Neural crest cell (in vitro differentiated cells): Measurements from ENCODE around the gene CRHR2. TPM values are rescaled to one million over a fixed set of nuclear protein-coding genes. Genes with fewer than 3 reads are reported as not detected.
A peak's percentile ranks its signal among the peaks of the same experiment; 100 is the strongest.

Experiments
- DNase-seq: peaks from one replicate; pipeline ENCODE4 v3.0.0; 2021; ENCODE audit warnings: low read depth, mixed read lengths, low spot score
- H3K27ac Mint-ChIP-seq: one replicate; pipeline ENCODE4 v1.8.0; 2021; ENCODE audit warnings: mild to moderate bottlenecking, mixed read lengths; ENCODE audit not compliant: unreplicated experiment
- H3K27me3 Mint-ChIP-seq: 2 replicates; pipeline ENCODE4 v1.8.0; 2021; ENCODE audit warnings: low read depth, mild to moderate bottlenecking, mixed read lengths
- H3K36me3 Mint-ChIP-seq: 2 replicates; pipeline ENCODE4 v1.8.0; 2021; ENCODE audit warnings: low read depth, mild to moderate bottlenecking, mixed read lengths
- H3K4me1 Mint-ChIP-seq: 2 replicates; pipeline ENCODE4 v1.8.0; 2021; ENCODE audit warnings: mixed read lengths
- H3K4me3 Mint-ChIP-seq: one replicate; pipeline ENCODE4 v1.8.0; 2021; ENCODE audit warnings: mild to moderate bottlenecking, mixed read lengths
- H3K9me3 Mint-ChIP-seq: 2 replicates; pipeline ENCODE4 v1.8.0; 2021; ENCODE audit warnings: mixed read lengths
- total RNA-seq: library from RNA; stranded (reverse); gene quantifications from 2 replicates; pipeline ENCODE4 v1.2.1, GENCODE V29; 2021
- TF ChIP-seq, protein P1 (sequence below): fragments of 200-600 bp; sonication (generic); conservative IDR thresholded peaks from 2 replicates; pipeline ENCODE4 v1.5.0; 2021; ENCODE audit warnings: antibody characterized with exemption, mild to moderate bottlenecking

The CRHR2 gene
- total RNA-seq, 1 donor from 2014 or later = not detected

- Mint-ChIP-seq H3K36me3 (no peaks in the 10 kb centered on the region), H3K27me3 (peaks cover 3% of the 10 kb centered on the region), H3K4me1 (peaks cover 3% of the 10 kb centered on the region), H3K9me3 (peaks cover 7% of the 10 kb centered on the region), H3K4me3 (no peak overlapping the region), H3K27ac (no peak overlapping the region)
- DNase-seq = no peak
- TF ChIP-seq, protein P1, sequence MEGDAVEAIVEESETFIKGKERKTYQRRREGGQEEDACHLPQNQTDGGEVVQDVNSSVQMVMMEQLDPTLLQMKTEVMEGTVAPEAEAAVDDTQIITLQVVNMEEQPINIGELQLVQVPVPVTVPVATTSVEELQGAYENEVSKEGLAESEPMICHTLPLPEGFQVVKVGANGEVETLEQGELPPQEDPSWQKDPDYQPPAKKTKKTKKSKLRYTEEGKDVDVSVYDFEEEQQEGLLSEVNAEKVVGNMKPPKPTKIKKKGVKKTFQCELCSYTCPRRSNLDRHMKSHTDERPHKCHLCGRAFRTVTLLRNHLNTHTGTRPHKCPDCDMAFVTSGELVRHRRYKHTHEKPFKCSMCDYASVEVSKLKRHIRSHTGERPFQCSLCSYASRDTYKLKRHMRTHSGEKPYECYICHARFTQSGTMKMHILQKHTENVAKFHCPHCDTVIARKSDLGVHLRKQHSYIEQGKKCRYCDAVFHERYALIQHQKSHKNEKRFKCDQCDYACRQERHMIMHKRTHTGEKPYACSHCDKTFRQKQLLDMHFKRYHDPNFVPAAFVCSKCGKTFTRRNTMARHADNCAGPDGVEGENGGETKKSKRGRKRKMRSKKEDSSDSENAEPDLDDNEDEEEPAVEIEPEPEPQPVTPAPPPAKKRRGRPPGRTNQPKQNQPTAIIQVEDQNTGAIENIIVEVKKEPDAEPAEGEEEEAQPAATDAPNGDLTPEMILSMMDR = no peak
Measured at GRCh38 chr7:30710669-30711068, 28.4 kb upstream of the CRHR2 start.

- Mint-ChIP-seq H3K4me3 (no peak overlapping the region), H3K27me3 (peaks cover 2% of the 10 kb centered on the region), H3K36me3 (no peaks in the 10 kb centered on the region), H3K9me3 (no peaks in the 10 kb centered on the region), H3K27ac (no peak overlapping the region), H3K4me1 (peaks cover 3% of the 10 kb centered on the region)
- TF ChIP-seq, protein P1 = no peak
- no peak for DNase-seq
Measured at GRCh38 chr7:30709549-30709948, 27.3 kb upstream of the CRHR2 start.

GRCh38 chr7:30708983-30709382, 26.7 kb upstream of the CRHR2 start:
- no peak overlapping the region for H3K4me3 Mint-ChIP-seq
- no peaks in the 10 kb centered on the region for H3K27me3 Mint-ChIP-seq
- no peaks in the 10 kb centered on the region for H3K9me3 Mint-ChIP-seq
- H3K36me3 Mint-ChIP-seq = no peaks in the 10 kb centered on the region
- H3K27ac Mint-ChIP-seq = no peak overlapping the region
- DNase-seq = no peak
- peaks cover 3% of the 10 kb centered on the region for H3K4me1 Mint-ChIP-seq
- TF ChIP-seq, protein P1 = no peak

DNA sequence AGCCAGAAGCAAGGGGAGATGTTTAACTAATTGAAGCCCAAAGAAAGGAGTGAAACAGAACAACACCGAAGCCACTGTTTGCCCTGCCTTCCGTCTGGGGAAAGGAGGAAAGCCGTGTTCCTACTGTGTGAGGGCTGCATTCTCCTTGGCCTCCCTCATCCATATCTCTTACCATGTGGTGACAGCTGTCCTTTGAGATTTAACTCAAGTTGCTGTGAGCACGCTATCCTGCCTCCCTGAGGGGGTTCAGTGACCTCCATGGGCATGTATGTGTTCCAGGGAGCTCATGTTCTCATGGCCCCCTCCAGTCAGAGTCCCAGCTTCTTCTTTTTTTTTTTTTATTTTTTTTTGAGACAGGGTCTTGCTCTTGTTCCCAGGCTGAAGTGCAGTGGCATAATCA, 26.2 kb upstream of the CRHR2 start:
- Mint-ChIP-seq H3K27me3 (no peaks in the 10 kb centered on the region), H3K27ac (no peak overlapping the region), H3K36me3 (no peaks in the 10 kb centered on the region), H3K4me1 (peaks cover 3% of the 10 kb centered on the region), H3K9me3 (no peaks in the 10 kb centered on the region), H3K4me3 (no peak overlapping the region)
- no peak for DNase-seq
- TF ChIP-seq, protein P1 = no peak

DNA sequence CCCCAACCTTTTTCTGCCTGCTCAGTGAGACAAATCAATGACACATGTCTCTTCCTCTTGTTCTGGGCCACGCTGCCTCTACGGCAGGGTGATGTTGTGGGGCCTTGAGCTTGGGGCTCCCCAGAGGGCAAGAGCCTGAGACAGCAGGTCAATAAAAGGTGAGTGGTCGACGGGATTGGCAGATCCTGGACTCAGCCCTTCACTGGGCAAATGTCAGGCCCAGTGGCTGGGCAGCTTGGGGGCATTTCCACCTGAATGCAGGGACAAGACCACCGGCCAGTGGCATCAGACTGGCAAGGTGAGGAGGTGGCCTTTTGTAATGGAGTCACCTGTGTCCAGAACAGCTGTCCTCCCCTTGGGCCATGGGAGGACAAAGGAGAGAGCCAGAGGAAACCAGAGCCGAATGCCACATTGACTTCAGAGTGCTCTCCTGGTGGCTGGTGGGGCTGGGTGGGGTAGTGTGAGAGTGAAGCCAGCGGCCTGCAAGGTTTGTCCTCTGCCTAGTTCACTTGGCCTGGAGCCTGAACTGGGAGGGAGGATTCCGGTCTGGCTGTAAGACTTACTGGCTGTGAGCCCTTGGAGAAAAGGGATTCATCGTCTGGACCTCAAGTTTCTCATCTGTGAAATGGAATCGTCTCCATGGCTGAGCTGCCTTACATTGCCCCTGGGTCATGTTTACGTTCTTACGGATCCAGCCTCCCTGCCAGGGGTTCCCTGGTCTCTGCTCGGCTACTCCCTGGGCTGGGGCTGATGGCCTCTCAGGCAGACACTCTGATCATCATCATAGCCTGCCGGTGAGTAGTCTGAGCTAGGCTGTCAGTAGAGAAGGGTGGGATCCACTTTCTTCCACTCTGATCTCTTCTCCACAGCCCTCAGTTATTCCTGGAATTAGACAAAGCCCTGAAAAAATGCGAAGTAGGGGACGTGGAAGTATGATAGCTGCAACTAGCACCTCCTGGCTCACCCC, 25.4 kb upstream of the CRHR2 start:
- Mint-ChIP-seq H3K4me3 (no peak overlapping the region), H3K9me3 (no peaks in the 10 kb centered on the region), H3K36me3 (no peaks in the 10 kb centered on the region), H3K27ac (peak overlapping the region; percentile 43), H3K4me1 (peaks cover 3% of the 10 kb centered on the region), H3K27me3 (peaks cover 6% of the 10 kb centered on the region)
- no peak for DNase-seq
- TF ChIP-seq, protein P1 = no peak
